GM19351 (cell line): ENCODE measurements around the gene KDM3B.
A peak's percentile ranks its signal among the peaks of the same experiment; 100 is the strongest.
"Not testable (repeated sequence)": the region's sequence is repeated elsewhere in the genome, so short reads cannot be mapped to it uniquely, and the experiment has no call there.

Experiments
- ATAC-seq: cut with Tn5 transposase; IDR thresholded peaks from one replicate; pipeline ENCODE4 v1.9.1; 2021; ENCODE audit warnings: mild to moderate bottlenecking, moderate library complexity; ENCODE audit not compliant: unreplicated experiment

Gene KDM3B

DNA sequence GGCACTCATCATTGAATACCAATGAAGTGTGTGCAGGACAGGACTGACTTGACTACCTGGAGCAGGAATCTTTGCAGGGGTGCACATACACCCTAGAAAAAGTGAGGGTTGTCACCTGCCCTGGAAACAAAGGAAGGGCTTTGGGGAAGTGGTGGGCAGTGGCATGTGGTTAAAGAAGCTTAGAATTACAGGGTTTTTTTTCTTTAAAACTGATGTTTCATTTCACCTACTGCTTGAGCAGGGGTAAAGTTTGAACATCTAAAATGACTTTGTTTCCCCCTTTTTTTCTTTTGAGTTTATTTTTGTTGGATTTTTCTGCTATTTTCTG, 2.0 kb upstream of the KDM3B start:
- no peak for ATAC-seq

DNA sequence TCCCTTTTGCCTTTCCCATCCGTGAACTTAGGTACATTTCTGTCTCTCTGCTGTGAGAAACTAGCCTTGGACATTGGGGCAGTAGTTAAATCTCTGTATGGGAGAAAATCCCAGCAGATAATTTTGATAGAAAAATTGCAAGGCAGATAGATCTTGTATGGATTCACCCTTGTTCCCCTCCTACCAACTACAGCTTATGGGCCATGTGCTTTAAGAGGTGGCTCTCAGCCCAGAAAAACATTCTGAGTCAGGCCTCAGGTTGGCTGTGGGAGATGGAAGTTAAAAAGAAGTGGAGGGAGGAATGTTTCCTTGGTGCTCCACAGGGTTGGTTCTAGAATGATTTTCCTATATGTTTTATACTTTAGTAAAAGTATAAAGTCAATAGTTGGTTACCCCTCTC, 1.4 kb upstream of the KDM3B start:
- ATAC-seq = no peak

GRCh38 chr5:138351517-138351916, 968 bp upstream of the KDM3B start:
- no peak for ATAC-seq

GRCh38 chr5:138352722-138353559, 456 bp downstream of the KDM3B start:
- ATAC-seq = peak; percentile 36

DNA sequence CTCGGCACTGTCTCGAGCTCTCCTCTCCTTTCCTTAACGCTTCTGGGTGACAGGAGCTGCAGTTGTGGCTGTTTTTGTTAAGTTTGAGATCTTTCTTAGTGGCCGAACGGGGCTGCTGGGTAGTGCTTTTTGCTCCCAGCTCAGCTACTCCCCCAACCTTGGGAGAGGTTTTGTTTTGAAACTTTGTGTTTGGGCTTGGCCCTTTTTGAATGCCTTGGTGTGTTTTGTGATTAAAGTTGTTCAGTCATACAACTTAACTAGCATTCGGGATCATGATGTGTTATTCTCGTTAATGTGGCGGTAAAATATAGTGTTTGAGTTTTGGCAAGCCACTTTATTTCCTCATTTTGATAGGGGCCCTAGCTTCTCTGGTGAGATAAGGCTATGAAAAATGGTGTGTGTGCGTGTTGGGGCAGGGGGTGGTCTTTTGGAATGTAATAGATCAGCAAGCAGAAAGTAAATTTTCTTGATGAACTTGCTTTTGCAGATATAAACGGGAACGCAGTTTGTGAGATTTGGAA, 1.1 kb downstream of the KDM3B start:
- ATAC-seq = no peak

DNA sequence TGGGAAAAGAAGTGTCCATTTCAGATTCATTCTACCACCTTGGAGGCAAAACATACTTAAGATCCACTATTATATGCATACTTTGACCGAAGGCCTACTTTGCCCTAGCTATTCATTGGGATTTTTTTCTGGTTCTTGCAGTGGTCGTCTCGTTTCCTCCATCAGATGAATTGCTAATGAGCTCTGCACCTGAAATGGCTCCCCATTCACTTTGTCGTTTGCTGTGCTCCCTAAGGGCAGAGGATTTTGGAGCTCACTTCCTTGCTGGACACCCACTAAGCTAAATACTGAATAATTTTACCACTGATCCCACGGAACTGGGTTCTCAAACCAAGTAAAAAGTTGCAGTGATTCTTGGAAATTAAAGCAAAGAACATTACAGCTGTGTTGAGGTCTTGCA, 1.9 kb downstream of the KDM3B start:
- ATAC-seq = no peak

DNA sequence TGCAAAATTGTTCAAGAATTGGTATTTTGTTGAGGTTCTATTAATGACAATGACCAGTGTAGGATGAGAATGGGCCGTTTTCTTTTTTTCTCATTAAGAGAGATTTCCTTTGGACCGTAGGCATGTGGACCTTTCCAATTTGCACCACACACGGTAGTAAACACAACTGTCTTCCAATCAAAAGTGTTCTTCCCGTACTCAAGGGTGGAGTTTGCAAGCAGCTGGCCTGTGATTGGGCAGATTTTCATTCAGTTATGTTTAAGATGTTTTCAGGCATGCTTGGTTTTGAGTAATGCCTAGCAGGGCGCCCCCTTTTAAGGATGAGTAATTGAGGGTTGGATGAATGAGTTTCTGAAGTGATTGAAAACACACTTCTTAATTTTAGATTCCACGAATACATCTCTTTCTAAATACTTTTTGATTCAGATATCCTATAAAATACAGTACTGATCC, 2.5 kb downstream of the KDM3B start:
- peak; percentile 66 for ATAC-seq

DNA sequence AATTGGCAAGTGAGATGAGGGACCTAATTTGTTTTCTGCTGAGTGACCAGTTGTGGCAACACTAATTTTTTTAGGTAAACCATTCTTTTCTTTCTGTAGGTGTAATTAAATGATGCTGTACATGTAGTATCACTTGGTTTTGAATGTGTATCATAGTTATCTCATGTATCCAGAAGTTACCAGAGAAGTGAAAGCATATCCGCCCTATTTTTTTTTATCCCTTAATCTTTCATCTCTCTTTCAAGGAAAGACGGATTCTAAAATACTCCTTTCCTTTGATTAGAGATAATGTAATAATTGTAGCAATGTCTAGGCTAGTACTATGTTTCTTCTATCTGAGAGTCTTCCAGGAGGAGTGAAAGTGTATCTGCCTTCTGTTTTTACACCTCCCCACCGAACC, 7.1 kb downstream of the KDM3B start:
- ATAC-seq = no peak

DNA sequence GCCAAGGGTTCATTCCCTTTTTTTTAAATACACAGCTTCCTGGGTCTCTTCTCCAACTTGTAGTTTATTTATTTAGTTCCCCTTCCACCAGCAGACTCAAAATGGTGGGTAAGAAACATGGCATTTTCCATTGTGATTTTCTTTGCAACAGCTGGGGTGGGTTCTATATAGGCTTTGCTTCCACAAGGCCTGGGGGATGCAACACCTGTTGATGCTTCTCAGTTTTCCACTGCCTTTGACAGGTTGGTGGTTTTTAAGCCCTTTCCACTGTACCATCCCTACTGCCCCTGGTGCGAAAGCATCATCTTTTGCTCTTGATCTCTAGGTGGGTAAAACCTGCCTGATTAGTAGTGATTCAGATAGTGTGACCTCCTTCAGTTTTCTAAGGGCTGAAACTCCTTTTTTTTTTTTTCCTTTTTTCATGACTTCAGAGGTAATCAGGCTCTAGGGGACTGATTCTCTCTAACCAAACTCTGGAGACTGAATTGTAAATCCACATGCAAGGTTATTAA, 8.5 kb downstream of the KDM3B start:
- ATAC-seq = no peak

DNA sequence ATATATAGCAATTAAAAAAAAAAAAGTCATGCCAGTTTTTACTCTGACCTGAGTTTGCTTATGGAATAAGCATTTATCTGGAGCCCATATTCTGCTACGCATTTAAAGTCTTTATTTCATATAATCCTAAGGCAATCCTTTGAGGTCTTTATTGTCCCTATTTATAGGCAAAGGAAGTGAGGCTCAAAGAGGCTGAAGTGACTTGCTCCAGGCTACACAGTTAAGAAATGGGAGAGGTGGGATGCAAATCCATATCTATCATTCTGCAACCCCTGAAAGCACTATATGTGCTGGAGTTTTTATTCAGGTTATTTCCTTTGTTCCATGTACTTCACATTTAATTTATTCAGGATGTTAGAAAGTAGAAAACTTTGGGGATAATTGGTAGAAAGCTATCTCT, 12.1 kb downstream of the KDM3B start:
- no peak for ATAC-seq

DNA sequence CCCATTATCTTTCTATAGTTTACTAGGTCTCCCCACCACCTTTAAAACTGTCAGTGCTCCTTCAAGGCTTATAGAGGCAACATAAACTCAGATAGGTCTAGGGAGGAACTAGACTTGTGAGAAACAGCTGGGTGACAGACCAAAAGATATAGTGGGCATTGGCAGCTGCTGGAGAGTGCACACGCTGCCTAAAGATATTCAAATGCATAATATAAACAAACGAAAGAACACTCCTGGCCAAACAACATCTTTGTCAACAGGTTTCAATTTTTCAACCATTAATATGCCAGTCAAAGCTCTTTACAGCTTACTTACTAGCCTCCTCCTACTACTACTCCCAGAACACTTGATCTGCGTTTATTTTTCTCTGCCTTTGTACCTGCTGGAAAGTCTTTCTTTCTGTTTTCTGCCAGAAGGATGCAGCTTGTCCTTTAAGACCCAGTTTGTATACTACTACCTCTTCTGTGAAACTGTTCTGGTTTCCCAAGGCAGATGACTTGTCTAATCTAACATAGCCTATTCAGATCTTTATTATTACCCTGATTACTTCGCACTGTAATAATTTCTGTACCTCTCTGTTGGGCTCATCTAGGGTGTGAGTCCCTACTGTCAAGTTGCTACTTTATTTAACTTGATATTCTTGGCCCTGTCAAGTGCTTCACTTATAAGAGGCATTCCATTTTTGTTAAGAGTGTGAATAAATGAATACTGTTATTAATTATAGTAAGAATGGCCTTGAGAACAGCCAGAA, 14.3 kb downstream of the KDM3B start:
- no peak for ATAC-seq

DNA sequence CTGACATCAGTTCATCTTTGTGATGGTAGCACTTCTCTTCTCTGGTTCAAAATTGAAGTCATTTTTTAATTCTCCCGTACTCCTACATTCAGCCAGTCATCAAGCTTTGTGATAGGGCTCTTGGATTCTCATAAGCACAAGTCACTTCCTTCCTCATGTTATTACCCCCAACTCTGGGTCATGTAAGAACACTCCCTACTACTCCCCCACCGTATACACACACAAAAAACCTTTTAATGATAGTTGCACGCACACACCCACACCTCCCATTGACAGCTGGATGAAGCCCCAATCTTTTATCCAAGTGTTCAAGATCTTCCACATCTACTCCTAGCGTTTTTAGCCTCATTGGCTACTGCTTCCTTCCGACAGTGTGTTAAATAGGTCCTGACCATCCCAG, 16.8 kb downstream of the KDM3B start:
- no peak for ATAC-seq

DNA sequence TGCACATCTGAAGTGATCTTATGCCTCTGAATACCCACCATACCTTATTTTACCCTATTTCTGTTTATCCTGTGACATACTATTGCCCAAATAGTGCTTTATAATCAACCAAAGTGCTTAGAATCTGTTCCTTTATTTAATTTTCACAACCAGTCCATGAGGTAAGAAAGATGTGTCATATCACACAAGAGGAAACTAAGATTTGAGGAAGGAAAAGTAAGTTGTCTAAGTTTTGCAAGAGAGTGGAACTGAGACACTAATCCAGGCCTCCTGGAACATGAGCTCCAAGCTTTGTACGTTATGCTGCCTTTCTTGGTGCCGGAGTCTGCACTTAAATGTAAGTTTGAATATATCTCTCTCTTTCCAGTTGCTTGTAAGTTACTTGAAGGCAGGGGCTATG, 17.2 kb downstream of the KDM3B start:
- no peak for ATAC-seq

- ATAC-seq = no peak
Observed at GRCh38 chr5:138370537-138370936, 18.1 kb downstream of the KDM3B start.

DNA sequence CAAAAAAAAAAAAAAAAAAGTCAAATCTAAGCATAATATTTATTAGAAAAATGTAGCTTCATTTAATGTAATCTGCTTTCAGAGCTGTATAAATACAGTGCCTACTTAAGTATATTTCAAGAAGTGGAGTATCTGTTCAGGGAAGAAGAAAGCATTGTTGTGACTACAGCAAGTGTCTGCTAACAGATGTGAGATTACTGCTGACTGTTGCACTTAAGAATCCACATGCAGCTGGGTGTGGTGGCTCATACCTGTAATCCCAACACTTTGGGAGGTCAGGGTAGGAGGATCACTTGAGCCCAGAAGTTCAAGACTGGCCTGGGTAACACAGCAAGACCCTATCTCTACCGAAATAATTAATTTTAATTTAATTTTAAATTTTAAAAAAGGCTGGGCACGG, 19.0 kb downstream of the KDM3B start:
- no peak for ATAC-seq

DNA sequence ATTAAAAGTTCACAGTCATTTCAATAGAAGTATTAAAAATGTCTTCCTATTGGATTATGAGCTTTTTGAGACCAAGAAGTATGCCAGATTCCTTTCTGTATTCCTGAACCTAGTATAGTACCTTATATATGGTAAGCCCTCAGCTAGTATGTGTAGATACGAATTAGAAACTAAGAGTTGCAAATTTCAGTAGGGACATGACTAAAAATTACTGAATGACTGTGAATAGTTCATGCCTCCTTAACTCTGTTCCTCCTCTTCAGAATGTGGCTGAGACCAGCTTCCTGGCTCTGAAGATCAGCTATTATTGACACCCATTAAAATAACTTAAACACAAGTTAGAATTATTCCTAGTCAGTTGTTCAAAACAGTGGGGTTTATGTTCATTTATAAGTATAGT, 19.7 kb downstream of the KDM3B start:
- no peak for ATAC-seq

- ATAC-seq = no peak
Observed at GRCh38 chr5:138372653-138373052, 20.2 kb downstream of the KDM3B start.

DNA sequence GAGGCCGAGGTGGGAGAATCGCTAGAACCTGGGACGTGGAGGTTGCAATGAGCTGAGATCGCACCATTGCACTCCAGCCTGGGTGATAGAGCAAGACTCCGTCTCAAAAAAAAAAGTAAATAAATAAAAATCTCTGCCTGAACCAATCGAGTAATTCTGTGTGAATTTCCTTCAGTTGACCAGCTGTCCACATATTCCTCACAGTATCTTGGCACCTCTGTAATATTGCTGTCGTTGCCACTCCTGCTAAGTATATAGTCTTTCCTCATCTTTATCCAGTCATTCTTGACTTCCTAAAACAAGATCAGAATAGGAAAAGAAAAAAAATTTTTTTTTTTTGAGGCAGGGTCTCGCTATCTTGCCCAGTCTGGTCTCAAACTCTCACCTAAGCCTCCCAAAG, 29.9 kb downstream of the KDM3B start:
- ATAC-seq = no peak

DNA sequence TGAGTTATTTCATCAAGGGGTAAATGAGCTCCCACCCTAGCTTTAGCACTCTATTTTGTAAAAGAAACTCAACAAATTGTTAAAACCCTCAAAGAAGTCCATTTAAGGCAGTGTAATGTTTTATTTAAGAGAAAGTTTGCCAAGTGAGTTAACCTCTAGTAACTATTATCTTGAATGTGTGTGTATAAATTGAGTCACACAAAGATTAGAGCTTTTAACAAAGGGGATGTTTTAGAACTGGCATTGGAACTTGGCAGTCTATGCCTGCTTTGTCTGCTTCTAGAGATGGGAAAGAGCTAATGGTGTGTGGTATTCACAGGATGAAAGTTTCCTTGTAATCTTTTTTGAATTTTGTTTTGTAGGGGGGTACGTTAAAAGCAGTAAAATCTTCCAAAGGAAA, 33.2 kb downstream of the KDM3B start:
- no peak for ATAC-seq

GRCh38 chr5:138386290-138386689, 33.8 kb downstream of the KDM3B start:
- ATAC-seq = no peak

- no peak for ATAC-seq
Observed at GRCh38 chr5:138389332-138389731, 36.8 kb downstream of the KDM3B start.

GRCh38 chr5:138389911-138390310, 37.4 kb downstream of the KDM3B start:
- ATAC-seq = not testable (repeated sequence)
